BLaER1 (cell line): Measurements from ENCODE around the gene MNAT1.

ENCODE experiments used
- H3K27ac ChIP-seq: shearing (Covaris generic); formaldehyde crosslinking; 2 replicates; pipeline ENCODE4 v1.8.1; 2022
- H3K27me3 ChIP-seq: shearing (Covaris generic); formaldehyde crosslinking; 2 replicates; pipeline ENCODE4 v1.8.1; 2022
- H3K36me3 ChIP-seq: shearing (Covaris generic); formaldehyde crosslinking; 2 replicates; pipeline ENCODE4 v1.8.1; 2022
- H3K4me1 ChIP-seq: shearing (Covaris generic); formaldehyde crosslinking; 2 replicates; pipeline ENCODE4 v1.8.1; 2022
- H3K4me2 ChIP-seq: shearing (Covaris generic); formaldehyde crosslinking; 2 replicates; pipeline ENCODE4 v1.8.1; 2022
- H3K4me3 ChIP-seq: shearing (Covaris generic); formaldehyde crosslinking; 2 replicates; pipeline ENCODE4 v1.8.1; 2022
- H3K9ac ChIP-seq: shearing (Covaris generic); formaldehyde crosslinking; 2 replicates; pipeline ENCODE4 v1.8.1; 2022
- H3K9me3 ChIP-seq: shearing (Covaris generic); formaldehyde crosslinking; 2 replicates; pipeline ENCODE4 v1.8.1; 2022
- H4K20me1 ChIP-seq: shearing (Covaris generic); formaldehyde crosslinking; 2 replicates; pipeline ENCODE4 v1.8.1; 2022
- Cebpa-rat ChIP-seq: shearing (Covaris generic); IDR thresholded peaks from 2 replicates; pipeline ENCODE4 v1.8.1; 2022

Gene MNAT1

DNA sequence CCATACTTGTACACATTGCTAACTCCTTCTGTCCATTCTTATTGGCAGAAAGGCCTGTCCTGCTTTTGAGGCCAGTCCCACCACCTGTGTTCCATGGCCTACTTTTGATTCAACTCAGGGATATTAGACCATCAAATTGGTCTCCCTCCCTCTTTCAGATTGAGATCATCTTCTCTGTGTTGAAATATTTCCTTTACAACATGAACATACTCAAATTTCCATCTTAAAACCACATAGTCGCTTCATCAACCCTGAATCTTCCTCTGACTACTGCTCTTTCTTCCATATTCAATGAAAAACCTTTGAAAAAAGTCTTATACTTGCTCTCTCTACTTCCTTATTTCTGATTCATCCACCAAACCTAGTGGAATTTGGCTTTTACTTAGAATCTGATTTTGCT lies 211.4 kb downstream of the MNAT1 start:
- Histone ChIP-seq H3K9me3 (no peaks in the 10 kb centered on the region), H3K9ac (no peak overlapping the region), H3K27me3 (no peaks in the 10 kb centered on the region), H3K4me3 (no peak overlapping the region), H3K4me1 (no peaks in the 10 kb centered on the region), H3K36me3 (0 out of 2 replicates have a peak, but pooled peaks cover 5% of the 10 kb centered on the region), H3K4me2 (no peak overlapping the region), H4K20me1 (no peaks in the 10 kb centered on the region), H3K27ac (no peak overlapping the region)
- no peak for TF ChIP-seq Cebpa-rat

DNA sequence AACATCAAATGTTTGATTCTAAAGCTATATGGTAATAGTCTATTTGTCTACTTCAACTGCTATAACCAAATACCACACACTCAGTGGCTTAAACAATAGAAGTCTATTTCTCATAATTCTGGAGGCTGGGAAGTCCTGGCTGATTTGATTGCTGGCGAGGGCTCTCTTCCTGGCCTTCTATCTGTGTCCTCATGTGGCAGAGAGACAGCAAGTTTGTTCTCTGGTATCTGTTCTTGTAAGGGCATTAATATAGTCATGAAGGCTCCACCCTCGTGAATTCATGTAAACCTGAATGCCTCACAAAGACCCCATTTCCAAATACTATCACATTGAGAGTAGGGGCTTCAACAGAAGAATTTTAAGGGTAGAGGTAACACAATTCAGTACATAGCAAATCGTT lies 212.2 kb downstream of the MNAT1 start:
- Histone ChIP-seq H4K20me1 (no peaks in the 10 kb centered on the region), H3K4me3 (no peak overlapping the region), H3K27ac (no peak overlapping the region), H3K9ac (no peak overlapping the region), H3K4me2 (no peak overlapping the region), H3K9me3 (no peaks in the 10 kb centered on the region), H3K4me1 (no peaks in the 10 kb centered on the region), H3K36me3 (no peaks in the 10 kb centered on the region), H3K27me3 (no peaks in the 10 kb centered on the region)
- no peak for TF ChIP-seq Cebpa-rat

DNA sequence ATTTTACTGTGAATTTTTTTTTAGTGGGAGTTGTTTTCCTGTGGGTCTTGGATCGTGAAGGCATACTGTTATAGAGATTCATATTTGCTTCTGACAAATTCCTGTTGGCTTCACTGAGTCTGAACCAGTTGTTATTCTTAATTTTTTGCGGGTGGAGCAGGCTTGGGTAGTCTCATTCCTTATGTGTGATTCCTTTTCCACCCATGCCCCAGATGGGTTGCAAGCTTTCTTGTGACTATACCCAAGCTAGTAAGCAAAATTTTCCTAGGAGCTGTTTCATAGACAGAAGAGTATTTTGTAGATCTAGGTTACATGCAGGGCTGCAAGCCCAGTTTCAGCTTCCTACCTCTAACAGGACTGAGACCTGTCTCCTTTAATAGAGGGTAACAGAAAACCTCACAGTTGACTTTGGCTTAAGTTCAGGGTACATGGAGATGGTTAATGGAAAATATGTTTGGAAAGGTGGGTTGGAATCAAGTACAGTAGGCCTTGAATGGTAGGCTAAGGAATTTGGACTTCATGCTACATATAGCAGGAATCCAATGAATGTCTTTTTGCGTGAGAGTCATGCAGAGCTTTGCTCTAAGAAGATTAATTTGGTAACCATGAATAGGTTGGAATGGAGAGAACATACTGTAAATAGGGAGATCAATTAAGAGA lies 217.3 kb downstream of the MNAT1 start:
- Histone ChIP-seq H3K4me1 (no peaks in the 10 kb centered on the region), H3K27me3 (no peaks in the 10 kb centered on the region), H4K20me1 (no peaks in the 10 kb centered on the region), H3K36me3 (no peaks in the 10 kb centered on the region; the same call in 1 of the 2 replicates), H3K4me2 (no peak overlapping the region), H3K4me3 (no peak overlapping the region), H3K9ac (no peak overlapping the region), H3K9me3 (peaks cover 10% of the 10 kb centered on the region; the same call in 1 of the 2 replicates), H3K27ac (no peak overlapping the region)
- TF ChIP-seq Cebpa-rat, result no peak

DNA sequence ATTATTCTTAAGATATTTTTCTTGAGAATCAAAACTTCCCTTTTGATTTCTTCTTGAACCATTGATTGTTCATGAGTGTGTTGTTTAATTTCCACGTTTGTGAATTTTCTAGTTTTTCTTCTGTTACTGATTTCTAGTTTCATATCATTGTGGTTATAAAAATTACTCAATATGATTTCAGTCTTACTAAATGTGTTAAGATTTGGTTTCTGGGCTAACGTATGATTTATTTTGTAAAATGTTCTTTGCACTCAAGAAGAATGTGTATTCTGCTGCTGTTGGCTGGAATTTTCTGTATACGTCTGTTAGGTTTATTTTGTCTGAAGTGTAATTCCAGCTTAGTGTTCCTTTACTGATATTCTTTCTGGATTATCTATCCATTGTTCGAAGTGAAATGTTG lies 221.6 kb downstream of the MNAT1 start:
- Histone ChIP-seq H4K20me1 (no peaks in the 10 kb centered on the region), H3K4me1 (no peaks in the 10 kb centered on the region), H3K4me3 (no peak overlapping the region), H3K4me2 (no peak overlapping the region), H3K27me3 (no peaks in the 10 kb centered on the region), H3K36me3 (peaks cover 17% of the 10 kb centered on the region), H3K9ac (no peak overlapping the region), H3K27ac (no peak overlapping the region), H3K9me3 (peaks cover 35% of the 10 kb centered on the region)
- TF ChIP-seq Cebpa-rat, result no peak

DNA sequence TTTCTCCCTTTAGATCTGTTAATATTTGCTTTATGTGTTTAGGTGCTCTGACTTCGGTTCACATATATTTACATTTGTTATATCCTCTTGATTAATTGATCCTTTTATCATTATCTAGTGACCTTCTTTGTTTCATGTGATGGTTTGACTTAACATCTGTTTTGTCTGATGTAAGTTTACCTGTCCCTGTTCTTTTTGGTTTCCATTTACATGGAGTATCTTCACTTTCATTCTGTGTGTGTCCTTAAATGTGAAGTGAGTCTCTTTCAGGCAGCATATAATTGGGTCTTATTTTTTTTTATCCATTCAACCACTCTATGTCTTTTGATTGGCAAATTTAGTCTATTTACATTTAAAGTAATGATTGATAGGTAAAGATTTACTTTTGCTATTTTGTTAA lies 222.1 kb downstream of the MNAT1 start:
- no peaks in the 10 kb centered on the region for H3K27me3 ChIP-seq
- no peak overlapping the region for H3K4me2 ChIP-seq
- H3K9ac ChIP-seq, result no peak overlapping the region
- no peak overlapping the region for H3K27ac ChIP-seq
- no peak overlapping the region for H3K4me3 ChIP-seq
- no peak for TF ChIP-seq Cebpa-rat
- H3K36me3 ChIP-seq, result peaks cover 17% of the 10 kb centered on the region
- peaks cover 35% of the 10 kb centered on the region for H3K9me3 ChIP-seq
- H4K20me1 ChIP-seq, result no peaks in the 10 kb centered on the region
- H3K4me1 ChIP-seq, result no peaks in the 10 kb centered on the region

DNA sequence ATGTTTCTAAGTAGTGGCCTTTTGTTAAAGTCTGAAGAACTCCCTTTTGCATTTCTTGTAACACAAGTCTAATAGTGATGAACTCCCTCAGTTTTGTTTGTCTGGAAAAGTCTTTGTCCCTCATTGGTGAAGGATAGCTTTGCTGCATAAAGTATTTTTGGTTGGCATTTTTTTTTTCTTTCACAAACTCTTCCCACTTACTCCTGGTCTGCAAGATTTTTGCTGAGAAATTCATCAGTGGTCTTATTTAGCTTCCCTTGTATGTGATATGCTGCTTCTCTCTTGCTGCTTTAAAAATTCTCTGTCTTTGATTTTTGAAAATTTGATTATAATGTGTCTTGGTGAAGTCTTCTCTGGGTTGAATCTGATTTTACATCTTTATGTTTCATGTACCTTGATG lies 223.6 kb downstream of the MNAT1 start:
- H3K4me1 ChIP-seq, result no peaks in the 10 kb centered on the region
- peaks cover 17% of the 10 kb centered on the region for H3K36me3 ChIP-seq
- TF ChIP-seq Cebpa-rat, result no peak
- no peak overlapping the region for H3K27ac ChIP-seq
- no peak overlapping the region for H3K4me2 ChIP-seq
- no peaks in the 10 kb centered on the region for H3K27me3 ChIP-seq
- H3K9me3 ChIP-seq, result peaks cover 35% of the 10 kb centered on the region
- H4K20me1 ChIP-seq, result no peaks in the 10 kb centered on the region
- no peak overlapping the region for H3K4me3 ChIP-seq
- H3K9ac ChIP-seq, result no peak overlapping the region

DNA sequence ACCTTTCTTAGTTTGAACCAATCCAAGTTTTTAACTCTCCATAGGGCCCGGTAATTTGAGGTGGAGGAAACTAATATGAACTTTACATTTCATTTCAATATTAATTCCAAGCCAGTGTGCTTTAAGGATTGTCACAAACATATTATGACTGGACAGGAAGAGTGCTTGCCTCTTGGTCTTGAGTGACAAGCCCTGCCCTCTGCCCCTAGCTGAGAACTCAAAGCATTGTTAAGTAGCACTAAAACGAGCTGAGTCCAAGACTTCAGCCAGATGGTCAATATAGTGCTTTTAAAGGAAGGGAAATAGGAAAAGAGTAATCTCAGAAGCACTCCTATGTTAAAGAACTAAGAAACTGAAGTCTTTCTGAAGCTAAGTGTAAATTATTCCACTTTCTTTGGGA lies 229.2 kb downstream of the MNAT1 start:
- H3K9ac ChIP-seq, result no peak overlapping the region
- TF ChIP-seq Cebpa-rat, result no peak
- peaks cover 7% of the 10 kb centered on the region for H3K9me3 ChIP-seq
- peaks cover 7% of the 10 kb centered on the region; the same call in 1 of the 2 replicates for H3K36me3 ChIP-seq
- H3K4me2 ChIP-seq, result no peak overlapping the region
- H3K4me1 ChIP-seq, result no peaks in the 10 kb centered on the region
- H3K27ac ChIP-seq, result no peak overlapping the region
- H3K4me3 ChIP-seq, result no peak overlapping the region
- no peaks in the 10 kb centered on the region for H3K27me3 ChIP-seq
- H4K20me1 ChIP-seq, result no peaks in the 10 kb centered on the region

DNA sequence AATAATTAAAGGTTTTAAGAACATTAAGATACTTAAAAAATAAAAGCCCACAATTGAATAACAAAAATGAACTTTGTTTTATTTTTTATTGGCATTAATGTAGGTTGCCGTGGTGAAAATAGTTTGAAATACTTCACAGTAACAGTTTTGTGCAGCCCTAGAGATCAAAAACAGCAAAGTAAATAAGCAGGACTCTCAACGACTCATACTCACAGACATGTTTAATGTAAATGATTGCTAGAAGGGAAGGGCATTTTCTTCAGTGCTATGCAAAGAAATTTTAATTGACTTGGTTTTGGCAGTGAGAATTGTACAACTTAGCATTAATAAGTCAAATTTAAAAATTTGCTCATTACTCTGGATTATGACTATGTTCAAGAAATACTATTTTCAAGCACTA lies 230.3 kb downstream of the MNAT1 start:
- Histone ChIP-seq H3K4me3 (no peak overlapping the region), H4K20me1 (no peaks in the 10 kb centered on the region), H3K9me3 (no peaks in the 10 kb centered on the region), H3K9ac (no peak overlapping the region), H3K27me3 (no peaks in the 10 kb centered on the region), H3K4me1 (no peaks in the 10 kb centered on the region), H3K4me2 (no peak overlapping the region), H3K27ac (no peak overlapping the region), H3K36me3 (no peaks in the 10 kb centered on the region)
- no peak for TF ChIP-seq Cebpa-rat

DNA sequence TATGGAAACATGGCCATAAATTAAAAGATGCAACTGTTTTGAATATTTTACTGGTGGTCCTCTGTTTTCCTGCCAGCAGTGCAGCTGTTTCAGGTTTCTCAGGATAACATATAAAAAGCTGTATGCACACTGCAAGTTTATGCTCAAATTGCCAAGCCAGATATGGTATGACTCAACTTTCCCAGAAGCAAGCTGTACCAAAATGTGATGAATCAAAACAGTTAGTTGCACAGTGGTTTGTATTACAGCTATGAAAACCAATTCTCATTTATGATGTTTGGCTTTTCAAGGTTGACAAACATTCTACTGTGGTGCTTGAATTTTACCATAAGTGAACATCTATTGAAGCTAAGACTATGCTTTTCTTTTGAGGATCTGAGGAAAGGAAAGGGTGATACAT lies 230.8 kb downstream of the MNAT1 start:
- Histone ChIP-seq H3K27me3 (no peaks in the 10 kb centered on the region), H3K36me3 (no peaks in the 10 kb centered on the region), H4K20me1 (no peaks in the 10 kb centered on the region), H3K27ac (no peak overlapping the region), H3K4me2 (no peak overlapping the region), H3K9ac (no peak overlapping the region), H3K9me3 (no peaks in the 10 kb centered on the region), H3K4me1 (no peaks in the 10 kb centered on the region), H3K4me3 (no peak overlapping the region)
- TF ChIP-seq Cebpa-rat, result no peak

DNA sequence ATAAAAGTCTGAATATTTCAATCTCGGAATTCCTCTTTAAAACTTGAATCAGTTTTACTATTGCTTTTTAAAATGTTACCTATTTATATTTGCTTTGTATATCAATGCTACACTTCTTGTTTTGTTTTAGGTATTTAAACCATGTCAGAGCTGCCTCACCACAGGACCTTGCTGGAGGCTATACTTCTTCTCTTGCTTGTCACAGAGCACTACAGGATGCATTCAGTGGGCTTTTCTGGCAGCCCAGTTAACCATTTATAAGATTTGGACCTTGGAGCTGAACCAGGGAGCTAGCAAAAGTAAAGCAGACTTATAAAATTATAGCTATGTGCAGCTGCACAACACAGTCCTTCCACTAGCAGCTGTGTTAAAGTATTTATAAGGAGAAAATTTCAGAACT lies 233.5 kb downstream of the MNAT1 start:
- Histone ChIP-seq H3K27me3 (no peaks in the 10 kb centered on the region), H3K4me3 (no peak overlapping the region), H3K9me3 (no peaks in the 10 kb centered on the region), H3K4me1 (peaks cover 8% of the 10 kb centered on the region), H4K20me1 (no peaks in the 10 kb centered on the region), H3K36me3 (no peaks in the 10 kb centered on the region), H3K9ac (no peak overlapping the region), H3K27ac (no peak overlapping the region), H3K4me2 (no peak overlapping the region)
- no peak for TF ChIP-seq Cebpa-rat

DNA sequence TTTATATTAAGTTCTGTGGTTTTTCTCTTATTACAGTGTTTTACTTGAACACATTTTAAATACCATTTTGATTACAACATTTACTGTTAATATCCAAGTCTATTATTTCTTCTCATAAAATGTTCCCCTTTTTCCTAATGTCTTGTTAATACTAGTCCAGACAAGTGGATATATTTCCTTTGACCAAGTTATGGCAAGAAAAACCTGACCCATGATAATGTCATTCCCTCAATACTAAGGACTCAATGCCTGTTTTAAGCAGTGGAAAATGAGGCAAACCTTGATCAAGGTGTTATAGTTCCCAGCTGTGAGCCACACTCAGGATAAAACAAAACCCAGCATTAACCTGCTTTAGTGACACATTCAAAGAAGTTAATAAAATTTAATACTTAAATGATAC lies 234.1 kb downstream of the MNAT1 start:
- Histone ChIP-seq H3K4me2 (no peak overlapping the region), H3K4me1 (peaks cover 8% of the 10 kb centered on the region), H3K9me3 (no peaks in the 10 kb centered on the region), H3K36me3 (no peaks in the 10 kb centered on the region), H4K20me1 (no peaks in the 10 kb centered on the region), H3K4me3 (no peak overlapping the region), H3K27me3 (no peaks in the 10 kb centered on the region), H3K27ac (no peak overlapping the region), H3K9ac (no peak overlapping the region)
- no peak for TF ChIP-seq Cebpa-rat
